H1 (cell line): ENCODE measurements around the gene SPACDR.

Source experiments
- CEBPB ChIP-seq: IDR thresholded peaks from 2 replicates; pipeline ENCODE4 v1.6.1; 2012; ENCODE audit warnings: low read depth, low read length
- CHD2 ChIP-seq: IDR thresholded peaks from 2 replicates; pipeline ENCODE4 v1.6.1; 2012; ENCODE audit warnings: low read length, improper control_type of control experiment
- CREB1 ChIP-seq: IDR thresholded peaks from 2 replicates; pipeline ENCODE4 v1.6.1; 2012; ENCODE audit warnings: inconsistent platforms
- JUN ChIP-seq: IDR thresholded peaks from 2 replicates; pipeline ENCODE4 v1.6.1; 2011; ENCODE audit warnings: low read depth, mild to moderate bottlenecking, improper control_type of control experiment, low read length
- POLR2A ChIP-seq, 2 experiments: IDR thresholded peaks; 1 replicate in 1 of 2; 2 replicates in 1 of 2; pipeline ENCODE4 v1.6.1; 2011; ENCODE audit warnings: low read depth in 2 of 2, low read length in 2 of 2, mild to moderate bottlenecking in 2 of 2; ENCODE audit errors: control extremely low read depth in 1 of 2
- SIN3A ChIP-seq, 2 experiments: IDR thresholded peaks in 1 of 2; conservative IDR thresholded peaks in 1 of 2; 2 replicates each; pipeline ENCODE4 v1.6.1; 2011 to 2012; ENCODE audit warnings: low read length in 2 of 2, improper control_type of control experiment in 1 of 2, low read depth in 1 of 2, mild to moderate bottlenecking in 1 of 2
- TAF1 ChIP-seq: IDR thresholded peaks from 2 replicates; pipeline ENCODE4 v1.6.1; 2011; ENCODE audit warnings: mild to moderate bottlenecking, low read depth, low read length
- YY1 ChIP-seq: IDR thresholded peaks from 2 replicates; pipeline ENCODE4 v1.6.1; 2011; ENCODE audit warnings: low read depth, mild to moderate bottlenecking, low read length
- TF ChIP-seq, protein P1 (sequence below), 3 experiments: IDR thresholded peaks; 1 replicate in 2 of 3; 2 replicates in 1 of 3; pipeline versions ENCODE4 v1.5.1 to v1.6.1; 2011; ENCODE audit warnings: low read length in 3 of 3, mild to moderate bottlenecking in 3 of 3, inconsistent platforms in 2 of 3, low read depth in 1 of 3, moderate library complexity in 1 of 3; ENCODE audit not compliant: insufficient read depth in 1 of 3; ENCODE audit errors: control extremely low read depth in 1 of 3
- TF ChIP-seq, protein P2 (sequence below): IDR thresholded peaks from 2 replicates; pipeline ENCODE4 v1.6.1; 2012; ENCODE audit warnings: inconsistent platforms
- TF ChIP-seq, protein P3 (sequence below): IDR thresholded peaks from 2 replicates; pipeline ENCODE4 v1.6.1; 2011; ENCODE audit warnings: low read length, improper control_type of control experiment
- TF ChIP-seq, protein P4 (sequence below): IDR thresholded peaks from 2 replicates; pipeline ENCODE4 v1.6.1; 2011; ENCODE audit warnings: low read depth, mild to moderate bottlenecking, low read length; ENCODE audit not compliant: insufficient read depth
- TF ChIP-seq, protein P5 (sequence below): IDR thresholded peaks from 2 replicates; pipeline ENCODE4 v1.6.1; 2012; ENCODE audit warnings: low read length, inconsistent platforms

DNA sequence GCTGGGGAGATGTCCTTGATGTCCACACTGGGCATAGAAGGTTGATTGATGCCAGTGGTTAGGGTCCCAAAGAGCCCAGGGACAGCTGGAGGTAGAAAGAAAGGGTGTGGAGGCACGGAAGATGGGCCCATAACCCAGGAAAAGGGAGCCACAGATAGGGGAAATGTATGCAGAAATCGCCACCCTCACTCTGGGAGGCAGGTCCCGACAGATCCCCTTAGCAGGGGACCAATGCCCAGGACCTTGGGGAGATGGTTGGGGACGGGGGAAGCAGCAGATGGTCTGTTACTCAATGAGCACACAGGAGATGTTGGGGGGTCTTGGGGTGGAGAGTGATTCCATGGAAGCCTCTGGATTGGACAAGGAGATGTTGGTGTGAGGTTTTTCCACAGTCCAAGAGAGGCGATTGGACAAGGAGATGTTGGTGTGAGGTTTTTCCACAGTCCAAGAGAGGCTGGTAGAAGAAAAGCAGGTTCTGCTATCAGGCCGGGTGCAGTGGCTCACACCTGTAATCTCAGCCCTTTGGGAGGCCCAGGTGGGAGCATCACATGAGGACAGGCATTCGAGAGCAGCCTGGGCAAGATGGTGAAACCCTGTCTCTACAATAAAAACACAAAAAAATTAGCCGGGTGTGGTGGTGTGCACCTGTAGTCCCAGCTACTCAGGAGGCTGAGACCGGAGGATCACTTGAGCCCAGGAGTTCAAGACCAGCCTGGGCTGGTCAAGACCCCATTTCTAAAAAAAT is 20.8 kb downstream of the SPACDR start:
- no peak for TF ChIP-seq TAF1
- TF ChIP-seq CREB1 = no peak
- TF ChIP-seq POLR2A (IDR thresholded peaks at IDR 0.05; ENCODE audit: control extremely low read depth in 1 of 2, low read depth in 2 of 2, low read length in 2 of 2) = no peak
- no peak for TF ChIP-seq SIN3A (conservative IDR thresholded peaks at IDR 0.05 in 1 of 2, IDR thresholded peaks at IDR 0.05 in 1 of 2; ENCODE audit: low read depth in 1 of 2, low read length in 2 of 2)
- TF ChIP-seq, protein P1, sequence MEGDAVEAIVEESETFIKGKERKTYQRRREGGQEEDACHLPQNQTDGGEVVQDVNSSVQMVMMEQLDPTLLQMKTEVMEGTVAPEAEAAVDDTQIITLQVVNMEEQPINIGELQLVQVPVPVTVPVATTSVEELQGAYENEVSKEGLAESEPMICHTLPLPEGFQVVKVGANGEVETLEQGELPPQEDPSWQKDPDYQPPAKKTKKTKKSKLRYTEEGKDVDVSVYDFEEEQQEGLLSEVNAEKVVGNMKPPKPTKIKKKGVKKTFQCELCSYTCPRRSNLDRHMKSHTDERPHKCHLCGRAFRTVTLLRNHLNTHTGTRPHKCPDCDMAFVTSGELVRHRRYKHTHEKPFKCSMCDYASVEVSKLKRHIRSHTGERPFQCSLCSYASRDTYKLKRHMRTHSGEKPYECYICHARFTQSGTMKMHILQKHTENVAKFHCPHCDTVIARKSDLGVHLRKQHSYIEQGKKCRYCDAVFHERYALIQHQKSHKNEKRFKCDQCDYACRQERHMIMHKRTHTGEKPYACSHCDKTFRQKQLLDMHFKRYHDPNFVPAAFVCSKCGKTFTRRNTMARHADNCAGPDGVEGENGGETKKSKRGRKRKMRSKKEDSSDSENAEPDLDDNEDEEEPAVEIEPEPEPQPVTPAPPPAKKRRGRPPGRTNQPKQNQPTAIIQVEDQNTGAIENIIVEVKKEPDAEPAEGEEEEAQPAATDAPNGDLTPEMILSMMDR (IDR thresholded peaks at IDR 0.05; ENCODE audit: control extremely low read depth in 1 of 3, insufficient read depth in 1 of 3, low read depth in 1 of 3, low read length in 3 of 3) = no peak
- TF ChIP-seq, protein P2, sequence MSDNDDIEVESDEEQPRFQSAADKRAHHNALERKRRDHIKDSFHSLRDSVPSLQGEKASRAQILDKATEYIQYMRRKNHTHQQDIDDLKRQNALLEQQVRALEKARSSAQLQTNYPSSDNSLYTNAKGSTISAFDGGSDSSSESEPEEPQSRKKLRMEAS = no peak
- TF ChIP-seq YY1 = no peak
- TF ChIP-seq CEBPB = no peak
- TF ChIP-seq CHD2 = no peak
- no peak for TF ChIP-seq JUN
- TF ChIP-seq, protein P3, sequence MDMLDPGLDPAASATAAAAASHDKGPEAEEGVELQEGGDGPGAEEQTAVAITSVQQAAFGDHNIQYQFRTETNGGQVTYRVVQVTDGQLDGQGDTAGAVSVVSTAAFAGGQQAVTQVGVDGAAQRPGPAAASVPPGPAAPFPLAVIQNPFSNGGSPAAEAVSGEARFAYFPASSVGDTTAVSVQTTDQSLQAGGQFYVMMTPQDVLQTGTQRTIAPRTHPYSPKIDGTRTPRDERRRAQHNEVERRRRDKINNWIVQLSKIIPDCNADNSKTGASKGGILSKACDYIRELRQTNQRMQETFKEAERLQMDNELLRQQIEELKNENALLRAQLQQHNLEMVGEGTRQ = no peak
- TF ChIP-seq, protein P4, sequence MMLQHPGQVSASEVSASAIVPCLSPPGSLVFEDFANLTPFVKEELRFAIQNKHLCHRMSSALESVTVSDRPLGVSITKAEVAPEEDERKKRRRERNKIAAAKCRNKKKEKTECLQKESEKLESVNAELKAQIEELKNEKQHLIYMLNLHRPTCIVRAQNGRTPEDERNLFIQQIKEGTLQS = no peak
- TF ChIP-seq, protein P5, sequence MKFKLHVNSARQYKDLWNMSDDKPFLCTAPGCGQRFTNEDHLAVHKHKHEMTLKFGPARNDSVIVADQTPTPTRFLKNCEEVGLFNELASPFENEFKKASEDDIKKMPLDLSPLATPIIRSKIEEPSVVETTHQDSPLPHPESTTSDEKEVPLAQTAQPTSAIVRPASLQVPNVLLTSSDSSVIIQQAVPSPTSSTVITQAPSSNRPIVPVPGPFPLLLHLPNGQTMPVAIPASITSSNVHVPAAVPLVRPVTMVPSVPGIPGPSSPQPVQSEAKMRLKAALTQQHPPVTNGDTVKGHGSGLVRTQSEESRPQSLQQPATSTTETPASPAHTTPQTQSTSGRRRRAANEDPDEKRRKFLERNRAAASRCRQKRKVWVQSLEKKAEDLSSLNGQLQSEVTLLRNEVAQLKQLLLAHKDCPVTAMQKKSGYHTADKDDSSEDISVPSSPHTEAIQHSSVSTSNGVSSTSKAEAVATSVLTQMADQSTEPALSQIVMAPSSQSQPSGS = no peak
